Caco-2 (cell line): ENCODE results near the gene LRP4. TPM values are rescaled to one million over a fixed set of nuclear protein-coding genes. Genes with fewer than 3 reads are reported as not detected.

ENCODE experiments used
- BruUV-seq: library from RNA; stranded (reverse); fragments of 400-500 nt; replicated peaks from 2 replicates; lab custom pipeline; 2021; lab: Mats Ljungman, UMichigan
- CTCF ChIA-PET: fragments of 300-600 bp; sonication (Branson Sonifier 250); formaldehyde crosslinking; loops from one replicate; lab custom pipeline; 2022; ENCODE audit warnings: antibody characterized with exemption; lab: Charles Lee
- POLR2A ChIA-PET: fragments of 300-600 bp; sonication (Branson Sonifier 250); formaldehyde crosslinking; loops from one replicate; lab custom pipeline; 2022; ENCODE audit warnings: antibody characterized with exemption; lab: Charles Lee
- DNase-seq, 2 experiments: peaks; one replicate each; pipeline versions ENCODE4 v3.0.0 to v3.0.0-alpha.2; 2020 to 2022
- H3K27me3 ChIP-seq: replicated peaks from 2 replicates; pipeline ENCODE4 v1.6.0; 2011; ENCODE audit warnings: low read length; ENCODE audit not compliant: control insufficient read depth, insufficient read depth
- H3K36me3 ChIP-seq: 2 replicates; pipeline ENCODE4 v1.5.1; 2011; ENCODE audit warnings: low read length; ENCODE audit not compliant: control insufficient read depth, insufficient read depth
- H3K4me1 ChIP-seq: fragments of 250-450 bp; sonication (Bioruptor Pico); 2 replicates; pipeline ENCODE4 v1.5.1; 2020; ENCODE audit warnings: mild to moderate bottlenecking
- H3K4me3 ChIP-seq: 2 replicates; pipeline ENCODE4 v1.5.1; 2011; ENCODE audit warnings: low read depth, mild to moderate bottlenecking, control low read depth, low read length
- H3K9me3 ChIP-seq: fragments of 250-450 bp; sonication (Bioruptor Pico); 2 replicates; pipeline ENCODE4 v1.5.1; 2020; ENCODE audit warnings: mild to moderate bottlenecking, moderate library complexity
- H3K27ac Mint-ChIP-seq: one replicate; pipeline ENCODE4 v1.8.0; 2022; ENCODE audit warnings: mixed read lengths; ENCODE audit not compliant: unreplicated experiment
- H3K27me3 Mint-ChIP-seq: one replicate; pipeline ENCODE4 v1.8.0; 2022; ENCODE audit warnings: mixed read lengths; ENCODE audit not compliant: insufficient read depth, unreplicated experiment
- H3K36me3 Mint-ChIP-seq: one replicate; pipeline ENCODE4 v1.8.0; 2022; ENCODE audit warnings: mild to moderate bottlenecking, mixed read lengths; ENCODE audit not compliant: insufficient read depth, unreplicated experiment
- H3K4me1 Mint-ChIP-seq: one replicate; pipeline ENCODE4 v1.8.0; 2022; ENCODE audit warnings: low read depth, mixed read lengths; ENCODE audit not compliant: unreplicated experiment
- H3K4me3 Mint-ChIP-seq: one replicate; pipeline ENCODE4 v1.8.0; 2022; ENCODE audit warnings: mild to moderate bottlenecking, moderate library complexity, mixed read lengths; ENCODE audit not compliant: unreplicated experiment
- H3K9me3 Mint-ChIP-seq: one replicate; pipeline ENCODE4 v1.8.0; 2022; ENCODE audit warnings: mixed read lengths; ENCODE audit not compliant: unreplicated experiment
- CTCF ChIP-seq, 2 experiments: fragments of 200-600 bp in 1 of 2; IDR thresholded peaks; 1 replicate in 1 of 2; 2 replicates in 1 of 2; pipeline versions ENCODE4 v1.5.1 to v1.8.0; 2011 to 2022; ENCODE audit warnings: antibody characterized with exemption in 1 of 2, control low read depth in 1 of 2, inconsistent platforms in 1 of 2, low read depth in 1 of 2, low read length in 1 of 2, mild to moderate bottlenecking in 1 of 2, moderate library complexity in 1 of 2; ENCODE audit not compliant: insufficient read depth in 1 of 2, severe bottlenecking in 1 of 2, unreplicated experiment in 1 of 2
- intact Hi-C: fragments of 100-400 bp; cut with micrococcal nuclease; formaldehyde crosslinking; loops from one replicate; pipeline ENCODE4 v1.10.0; 2022; ENCODE audit not compliant: unreplicated experiment
- total RNA-seq: library from RNA; stranded (reverse); gene quantifications from 2 replicates; pipeline ENCODE4 v1.2.3, GENCODE V29; 2022

LRP4 gene
- total RNA-seq, 1 experiment from 2014 or later = 11.1 TPM

GRCh38 chr11:46912526-46913150 is 5.7 kb downstream of the LRP4 start:
- H3K4me3 ChIP-seq = no peak overlapping the region
- TF ChIP-seq CTCF (IDR thresholded peaks at IDR 0.05; ENCODE audit: insufficient read depth in 1 of 2, low read depth in 1 of 2, low read length in 1 of 2, severe bottlenecking in 1 of 2, unreplicated experiment in 1 of 2) = no peak
- no peaks in the 10 kb centered on the region for H3K27me3 ChIP-seq
- H3K27me3 Mint-ChIP-seq = no peaks in the 10 kb centered on the region
- CTCF ChIA-PET = interaction anchor here (2.1 kb wide), 1 partner anchor 240 kb away, joined by 10 read pairs; no protein-coding TSS in a partner anchor
- H3K4me3 Mint-ChIP-seq = peak overlapping the region; percentile 46
- peaks cover 8% of the 10 kb centered on the region for H3K4me1 Mint-ChIP-seq
- H3K4me1 ChIP-seq = 0 out of 2 replicates have a peak, but pooled peaks cover 5% of the 10 kb centered on the region
- H3K36me3 ChIP-seq = no peaks in the 10 kb centered on the region
- no peaks in the 10 kb centered on the region for H3K9me3 Mint-ChIP-seq
- no peak for DNase-seq
- no peak overlapping the region for H3K27ac Mint-ChIP-seq
- BruUV-seq = no TSS peak
- intact Hi-C loops = no loop called here
- POLR2A ChIA-PET = no interaction called here
- H3K36me3 Mint-ChIP-seq = no peaks in the 10 kb centered on the region
- H3K9me3 ChIP-seq = no peaks in the 10 kb centered on the region

GRCh38 chr11:46907606-46908005 is 10.7 kb downstream of the LRP4 start:
- Histone ChIP-seq H3K9me3 (no peaks in the 10 kb centered on the region), H3K36me3 (no peaks in the 10 kb centered on the region; the same call in 1 of the 2 replicates), H3K27me3 (no peaks in the 10 kb centered on the region), H3K4me1 (no peaks in the 10 kb centered on the region), H3K4me3 (no peak overlapping the region)
- Mint-ChIP-seq H3K36me3 (no peaks in the 10 kb centered on the region), H3K4me1 (no peaks in the 10 kb centered on the region), H3K9me3 (no peaks in the 10 kb centered on the region), H3K27me3 (no peaks in the 10 kb centered on the region), H3K27ac (no peak overlapping the region), H3K4me3 (no peak overlapping the region)
- no TSS peak for BruUV-seq
- CTCF ChIA-PET = interaction anchor here (2.0 kb wide), 1 partner anchor 9 kb away, joined by 7 read pairs; no protein-coding TSS in a partner anchor
- intact Hi-C loops = no loop called here
- POLR2A ChIA-PET = no interaction called here
- no peak for TF ChIP-seq CTCF (IDR thresholded peaks at IDR 0.05; ENCODE audit: insufficient read depth in 1 of 2, low read depth in 1 of 2, low read length in 1 of 2, severe bottlenecking in 1 of 2, unreplicated experiment in 1 of 2)
- no peak for DNase-seq

- H3K4me3 Mint-ChIP-seq = no peak overlapping the region
Observed at GRCh38 chr11:46906609-46907041, 11.7 kb downstream of the LRP4 start.

More at GRCh38 chr11:46906609-46907041, 11.7 kb downstream of the LRP4 start:
- TF ChIP-seq CTCF (IDR thresholded peaks at IDR 0.05; ENCODE audit: insufficient read depth in 1 of 2, low read depth in 1 of 2, low read length in 1 of 2, severe bottlenecking in 1 of 2, unreplicated experiment in 1 of 2) = no peak
- H3K36me3 ChIP-seq = no peaks in the 10 kb centered on the region; the same call in 1 of the 2 replicates
- Mint-ChIP-seq H3K27me3 (no peaks in the 10 kb centered on the region), H3K4me1 (no peaks in the 10 kb centered on the region), H3K36me3 (no peaks in the 10 kb centered on the region), H3K27ac (no peak overlapping the region), H3K9me3 (no peaks in the 10 kb centered on the region)
- H3K4me3 ChIP-seq = no peak overlapping the region
- H3K9me3 ChIP-seq = no peaks in the 10 kb centered on the region
- POLR2A ChIA-PET = no interaction called here
- intact Hi-C loops = no loop called here
- DNase-seq = no peak
- BruUV-seq = no TSS peak
- H3K4me1 ChIP-seq = no peaks in the 10 kb centered on the region
- no peaks in the 10 kb centered on the region for H3K27me3 ChIP-seq
- CTCF ChIA-PET = interaction anchor here (2.0 kb wide), 1 partner anchor 10 kb away, joined by 7 read pairs; no protein-coding TSS in a partner anchor
